NCI-H524 treated with DMSO at 0.1 percent for 48 hours (cell line): ENCODE measurements around the gene ANGPTL4.
A peak's percentile ranks its signal among the peaks of the same experiment; 100 is the strongest.
"Not testable (repeated sequence)": the region's sequence is repeated elsewhere in the genome, so short reads cannot be mapped to it uniquely, and the experiment has no call there.

ENCODE experiments used
- DNase-seq: peaks from one replicate; lab custom pipeline; 2025; lab: John Stamatoyannopoulos, UW

ANGPTL4 gene, protein sequence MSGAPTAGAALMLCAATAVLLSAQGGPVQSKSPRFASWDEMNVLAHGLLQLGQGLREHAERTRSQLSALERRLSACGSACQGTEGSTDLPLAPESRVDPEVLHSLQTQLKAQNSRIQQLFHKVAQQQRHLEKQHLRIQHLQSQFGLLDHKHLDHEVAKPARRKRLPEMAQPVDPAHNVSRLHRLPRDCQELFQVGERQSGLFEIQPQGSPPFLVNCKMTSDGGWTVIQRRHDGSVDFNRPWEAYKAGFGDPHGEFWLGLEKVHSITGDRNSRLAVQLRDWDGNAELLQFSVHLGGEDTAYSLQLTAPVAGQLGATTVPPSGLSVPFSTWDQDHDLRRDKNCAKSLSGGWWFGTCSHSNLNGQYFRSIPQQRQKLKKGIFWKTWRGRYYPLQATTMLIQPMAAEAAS

DNA sequence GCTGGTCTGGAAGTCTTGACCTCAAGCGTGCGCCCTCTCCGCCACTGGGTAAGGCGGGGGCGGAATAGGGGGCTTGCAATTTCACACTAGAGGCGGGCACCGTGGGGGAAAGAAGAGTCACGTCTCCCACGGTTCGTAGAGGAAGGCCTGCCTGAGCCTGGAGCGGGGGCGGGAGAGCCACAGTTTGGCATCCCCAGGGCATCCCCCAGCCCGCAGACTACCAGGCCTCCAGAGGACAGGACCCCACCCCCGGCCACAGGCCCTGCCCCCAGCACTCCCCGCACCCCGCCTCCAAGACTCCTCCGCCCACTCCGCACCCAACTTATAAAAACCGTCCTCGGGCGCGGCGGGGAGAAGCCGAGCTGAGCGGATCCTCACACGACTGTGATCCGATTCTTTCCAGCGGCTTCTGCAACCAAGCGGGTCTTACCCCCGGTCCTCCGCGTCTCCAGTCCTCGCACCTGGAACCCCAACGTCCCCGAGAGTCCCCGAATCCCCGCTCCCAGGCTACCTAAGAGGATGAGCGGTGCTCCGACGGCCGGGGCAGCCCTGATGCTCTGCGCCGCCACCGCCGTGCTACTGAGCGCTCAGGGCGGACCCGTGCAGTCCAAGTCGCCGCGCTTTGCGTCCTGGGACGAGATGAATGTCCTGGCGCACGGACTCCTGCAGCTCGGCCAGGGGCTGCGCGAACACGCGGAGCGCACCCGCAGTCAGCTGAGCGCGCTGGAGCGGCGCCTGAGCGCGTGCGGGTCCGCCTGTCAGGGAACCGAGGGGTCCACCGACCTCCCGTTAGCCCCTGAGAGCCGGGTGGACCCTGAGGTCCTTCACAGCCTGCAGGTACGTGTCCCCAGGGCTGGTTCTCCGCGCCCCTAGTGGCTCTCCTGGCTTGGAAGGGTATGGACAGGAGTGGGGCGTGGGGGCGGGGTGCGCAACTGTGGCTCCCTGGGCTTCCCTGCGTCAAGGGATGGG, at the start of gene ANGPTL4:
TSS of gene ANGPTL4 (plus strand) at position 353 of the 969 bp plus-strand sequence. CDS start at position 520, 167 bp downstream.
- DNase-seq, result no peak

DNA sequence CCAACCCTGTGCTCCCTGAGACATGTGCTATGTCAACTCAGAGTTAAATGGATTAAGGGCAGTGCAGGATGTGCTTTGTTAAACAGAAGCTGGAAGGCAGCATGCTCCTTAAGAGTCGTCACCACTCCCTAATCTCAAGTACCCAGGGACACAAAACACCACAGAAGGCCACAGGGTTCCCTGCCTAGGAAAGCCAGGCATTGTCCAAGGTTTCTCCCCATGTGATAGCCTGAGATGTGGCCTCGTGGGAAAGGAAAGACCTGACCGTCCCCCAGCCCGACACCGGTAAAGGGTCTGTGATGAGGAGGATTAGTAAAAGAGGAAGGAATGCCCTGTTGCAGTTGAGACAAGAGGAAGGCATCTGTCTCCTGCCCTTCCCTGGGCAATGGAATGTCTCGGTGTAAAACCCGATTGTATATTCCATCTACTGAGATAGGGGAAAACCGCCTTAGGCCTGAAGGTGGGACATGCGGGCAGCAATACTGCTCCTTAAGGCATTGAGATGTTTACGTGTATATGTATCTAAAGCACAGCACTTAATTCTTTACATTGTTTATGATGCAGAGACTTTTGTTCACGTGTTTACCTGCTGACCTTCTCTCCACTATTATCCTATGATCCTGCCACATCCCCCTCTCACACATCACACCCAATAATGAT, 48.8 kb upstream of the ANGPTL4 start:
- not testable (repeated sequence) for DNase-seq

DNA sequence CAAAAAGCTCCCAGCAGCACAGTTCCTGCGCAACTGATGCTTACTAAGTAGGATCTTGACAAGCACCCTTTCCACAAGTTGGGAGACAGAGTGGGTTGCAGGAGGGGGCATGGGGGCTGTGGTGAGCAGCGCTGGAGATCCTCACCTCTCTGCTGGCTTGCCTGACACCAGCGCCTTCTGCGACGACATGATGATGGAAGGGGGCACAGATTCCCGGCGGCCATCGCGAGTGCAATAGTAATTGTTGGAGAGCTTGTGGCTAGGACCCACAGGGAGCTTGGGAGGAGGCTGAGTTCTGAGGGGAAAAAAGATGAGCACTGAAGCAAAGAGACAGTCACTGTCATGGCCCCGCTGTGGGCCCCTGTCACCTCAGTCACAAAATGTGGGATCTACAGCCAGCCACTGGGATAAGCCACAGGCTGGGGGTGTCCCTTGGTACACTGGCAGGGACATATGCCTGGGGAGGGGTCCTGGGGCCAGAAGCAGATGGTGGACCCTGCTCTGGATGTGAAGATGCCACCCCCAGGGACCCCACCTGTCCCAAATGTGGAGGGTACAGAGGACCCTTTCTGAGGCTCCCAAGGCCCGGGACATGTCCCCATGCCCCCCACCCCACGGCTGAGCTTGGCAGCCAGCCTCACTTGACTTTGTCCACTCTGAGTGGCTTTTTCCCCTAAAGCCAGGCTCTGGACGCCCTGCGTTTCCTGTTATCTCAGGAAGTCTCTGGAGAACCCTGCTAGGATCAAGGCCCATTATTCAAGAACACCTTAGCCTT, 47.4 kb upstream of the ANGPTL4 start:
- no peak for DNase-seq

DNA sequence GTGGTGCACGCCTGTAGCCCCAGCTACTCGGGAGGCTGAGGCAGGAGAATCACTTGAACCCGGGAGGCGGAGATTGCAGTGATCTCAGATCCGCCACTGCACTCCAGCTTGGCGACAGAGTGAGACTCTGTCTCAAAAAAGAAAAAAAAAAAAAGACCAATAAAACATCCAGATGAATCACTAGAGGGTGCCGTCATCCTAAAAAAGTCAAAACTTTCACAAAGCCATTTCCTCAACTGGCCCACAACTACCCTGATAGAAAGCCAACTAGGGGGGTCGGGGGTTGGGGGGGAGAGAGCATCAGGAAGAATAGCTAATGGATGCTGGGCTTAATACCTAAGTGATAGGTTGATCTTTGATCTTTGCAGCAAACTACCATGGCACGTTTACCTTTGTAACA, 45.1 kb upstream of the ANGPTL4 start:
- DNase-seq, result not testable (repeated sequence)

DNA sequence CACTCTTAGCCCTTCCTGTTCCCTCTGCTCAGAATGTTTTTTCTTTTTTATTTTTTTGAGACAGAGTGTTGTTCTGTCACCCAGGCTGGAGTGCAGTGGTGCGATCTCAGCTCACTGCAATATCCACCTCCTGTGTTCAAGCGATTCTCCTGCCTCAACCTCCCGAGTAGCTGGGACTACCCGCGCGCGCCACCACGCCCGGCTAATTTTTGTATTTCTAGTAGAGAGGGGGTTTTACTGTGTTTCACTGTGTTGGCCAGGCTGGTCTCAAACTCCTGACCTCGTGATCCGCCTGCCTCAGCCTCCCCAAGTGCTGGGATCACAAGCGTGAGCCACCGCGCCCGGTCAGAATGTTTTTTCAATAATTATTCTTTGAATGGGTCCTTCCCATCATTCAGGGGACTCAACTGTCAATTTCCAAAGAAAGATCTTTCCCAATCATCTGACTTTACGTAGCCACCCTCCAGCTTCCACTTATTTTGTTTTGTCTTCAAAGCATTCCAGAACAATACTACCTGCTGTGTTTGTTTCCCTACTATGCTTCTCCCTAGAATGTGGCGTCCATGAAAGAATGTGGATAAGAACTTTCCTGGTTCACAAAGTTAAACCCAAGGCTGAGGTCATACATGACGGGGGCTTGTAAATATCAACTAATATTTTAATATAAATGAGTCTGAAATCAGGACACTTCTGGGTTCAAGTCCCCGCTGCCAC, 44.0 kb upstream of the ANGPTL4 start:
- no peak for DNase-seq

DNA sequence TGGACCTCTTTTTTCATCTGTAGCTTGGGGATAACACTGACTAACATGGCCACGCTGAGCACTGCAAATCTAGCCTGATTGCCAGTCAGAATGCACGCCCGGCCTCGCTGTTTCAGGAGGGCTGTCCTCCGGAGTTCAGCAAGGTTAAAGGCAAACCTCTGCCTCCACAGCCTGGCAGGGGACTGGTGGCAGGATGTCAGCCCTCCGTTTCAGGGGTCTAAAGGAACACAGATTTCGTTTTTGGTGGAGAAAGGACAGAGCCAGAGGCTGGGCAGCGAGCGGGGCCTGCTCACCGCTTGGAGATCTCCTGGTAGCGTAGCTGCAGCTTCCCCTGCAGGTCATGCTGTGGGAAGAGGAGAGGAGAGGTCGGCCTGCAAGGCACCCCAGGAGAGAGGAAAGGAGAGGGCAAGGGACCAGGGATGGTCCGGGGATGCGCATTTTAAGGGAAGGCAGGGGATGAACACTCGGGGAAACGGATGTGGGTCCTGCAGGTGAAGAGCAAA, 43.3 kb upstream of the ANGPTL4 start:
- no peak for DNase-seq

DNA sequence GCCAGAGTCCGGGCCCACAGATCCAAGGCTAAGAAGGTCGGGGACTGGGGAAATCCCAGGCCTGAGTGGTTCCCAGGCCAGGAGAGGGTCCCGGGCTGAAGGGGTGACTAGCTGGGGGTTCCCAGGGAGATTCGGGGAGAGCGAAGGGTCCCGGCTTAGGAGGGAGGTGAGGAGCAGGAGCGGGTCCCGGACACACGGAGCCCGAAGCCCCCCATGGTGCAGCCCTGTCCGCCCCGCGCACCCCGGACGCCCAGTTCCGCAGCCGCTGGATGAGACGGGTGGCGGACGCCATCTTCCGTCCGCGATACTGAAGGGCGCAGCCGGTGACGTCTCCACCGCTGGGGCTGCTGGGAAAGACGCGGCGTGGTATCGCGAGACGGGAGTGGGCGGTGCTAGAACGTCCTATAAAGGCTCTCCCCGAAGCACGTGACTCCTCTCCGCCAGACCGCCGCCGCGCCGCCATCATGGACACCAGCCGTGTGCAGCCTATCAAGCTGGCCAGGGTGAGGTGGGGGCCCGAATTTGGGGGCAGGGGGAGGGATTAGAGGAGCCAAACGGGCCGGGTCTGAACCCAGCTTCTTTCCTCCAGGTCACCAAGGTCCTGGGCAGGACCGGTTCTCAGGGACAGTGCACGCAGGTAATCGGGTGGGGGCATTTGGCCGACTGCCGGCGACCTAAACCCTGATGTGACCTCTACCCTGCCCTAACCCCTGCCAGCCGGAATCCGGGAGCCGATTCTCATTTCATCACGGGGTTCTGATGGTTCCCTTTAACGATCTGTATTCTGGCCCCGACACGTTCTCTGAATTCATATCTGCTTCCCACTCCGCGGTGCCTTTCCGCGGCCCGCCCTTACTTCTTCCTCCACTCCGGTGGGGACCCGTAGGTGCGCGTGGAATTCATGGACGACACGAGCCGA, 42.6 kb upstream of the ANGPTL4 start, which contains the start of the genes NDUFA7 and RPS28:
TSS of gene NDUFA7 (minus strand) at position 309 of the 919 bp plus-strand sequence. CDS start at position 292, 17 bp downstream.
TSS of gene RPS28 (plus strand) at position 430 of the 919 bp plus-strand sequence. CDS start at position 465, 35 bp downstream.
- peak; percentile 70 for DNase-seq

DNA sequence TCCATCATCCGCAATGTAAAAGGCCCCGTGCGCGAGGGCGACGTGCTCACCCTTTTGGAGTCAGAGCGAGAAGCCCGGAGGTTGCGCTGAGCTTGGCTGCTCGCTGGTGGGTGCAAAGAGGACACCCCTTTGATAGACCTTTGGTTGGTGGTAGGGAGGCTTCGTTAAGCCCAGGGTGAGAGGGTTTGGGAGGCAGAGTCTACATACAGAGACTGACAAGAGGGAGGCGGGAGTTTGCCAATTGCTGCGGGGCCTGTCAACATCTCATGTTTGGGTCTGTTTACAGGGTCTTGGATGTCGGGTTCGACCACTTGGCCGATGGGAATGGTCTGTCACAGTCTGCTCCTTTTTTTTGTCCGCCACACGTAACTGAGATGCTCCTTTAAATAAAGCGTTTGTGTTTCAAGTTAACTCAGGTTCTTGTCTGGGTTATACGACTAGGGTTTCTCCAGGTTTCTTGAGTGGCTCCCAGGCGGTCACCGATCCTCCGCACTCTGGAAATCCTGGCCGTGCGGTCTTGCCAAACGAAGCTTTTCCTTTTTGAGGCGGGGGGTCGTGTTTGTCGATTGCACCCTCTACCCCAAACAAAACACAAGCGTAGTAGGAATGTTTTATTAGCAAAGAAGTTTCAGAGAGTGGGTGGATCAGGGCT, 41.8 kb upstream of the ANGPTL4 start:
- no peak for DNase-seq

DNA sequence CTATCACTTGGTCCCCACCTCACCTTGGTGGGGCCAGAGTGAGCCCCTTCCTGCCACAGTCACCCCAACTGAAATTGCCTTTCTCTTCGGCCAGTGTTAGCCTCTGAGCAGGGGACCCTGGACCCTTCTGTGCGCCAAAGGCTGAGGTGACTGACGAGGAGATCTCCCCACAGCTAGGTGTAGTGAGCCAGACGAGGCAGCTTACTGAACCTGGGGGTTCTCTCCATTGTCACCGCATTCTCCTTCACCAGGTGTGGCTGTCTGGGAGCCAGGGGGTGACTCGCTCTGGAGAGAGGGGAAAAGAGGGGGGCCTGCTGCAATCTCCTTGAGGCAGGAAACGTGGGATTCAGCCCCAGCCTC, 41.3 kb upstream of the ANGPTL4 start:
- no peak for DNase-seq

DNA sequence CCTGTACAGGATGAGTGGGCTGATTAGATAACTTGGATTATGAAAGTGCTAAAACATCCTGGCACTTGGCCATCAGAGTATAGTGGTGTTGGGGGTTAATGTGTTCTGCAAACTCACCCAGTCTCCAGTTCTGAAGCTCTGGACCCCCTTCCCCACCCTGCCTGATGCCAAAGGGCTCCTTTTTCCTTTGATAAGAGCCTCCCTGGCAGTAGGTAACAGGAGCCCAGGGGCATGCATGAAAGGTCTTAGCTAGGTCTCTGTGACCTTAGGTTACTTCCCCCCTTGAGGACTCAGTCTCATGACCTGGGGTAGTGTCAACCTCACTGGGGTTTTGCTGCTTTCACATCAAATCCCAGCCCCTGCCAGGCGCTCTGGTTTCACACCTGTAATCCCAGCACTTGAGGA, 40.2 kb upstream of the ANGPTL4 start:
- no peak for DNase-seq

DNA sequence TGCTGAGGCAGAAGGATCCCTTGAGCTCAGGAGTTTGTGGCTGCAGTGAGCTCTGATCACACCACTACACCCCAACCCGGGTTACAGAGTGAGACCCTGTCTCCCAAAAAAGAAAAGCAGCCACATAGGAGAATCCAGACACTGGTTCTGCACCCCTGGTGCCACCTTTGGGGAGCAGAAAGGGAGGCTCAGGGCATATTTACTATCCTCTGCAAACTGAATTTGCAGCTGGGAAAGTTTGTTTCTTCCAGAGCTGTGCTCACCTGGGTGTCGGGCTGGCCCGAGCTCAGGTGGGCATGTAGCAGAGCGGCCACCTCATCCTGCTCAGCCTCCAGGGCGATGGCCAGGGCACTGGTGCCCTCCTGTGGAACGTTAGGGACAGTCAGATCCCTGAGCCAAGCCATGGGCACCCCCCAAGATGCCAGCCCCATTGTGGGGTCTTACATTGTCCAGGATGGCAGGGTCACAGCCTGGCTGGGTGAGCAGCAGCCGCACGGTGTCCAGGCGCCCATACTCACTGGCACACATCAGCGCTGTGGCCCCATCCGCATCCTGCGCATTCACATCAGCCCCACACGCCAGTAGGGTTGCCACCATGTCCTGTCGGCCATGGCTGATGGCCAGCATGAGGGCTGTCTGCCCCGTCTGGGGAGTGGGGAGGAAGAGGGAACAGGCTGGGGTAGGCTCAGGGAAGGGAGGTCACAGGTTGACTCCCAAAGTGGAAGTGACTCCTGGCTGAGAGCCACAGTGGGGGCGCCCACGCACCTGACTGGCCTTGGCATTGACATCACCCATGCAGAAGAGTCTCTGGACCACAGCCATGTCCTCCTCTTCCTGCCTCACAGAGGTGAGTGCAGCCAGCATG, 39.5 kb upstream of the ANGPTL4 start:
- no peak for DNase-seq

DNA sequence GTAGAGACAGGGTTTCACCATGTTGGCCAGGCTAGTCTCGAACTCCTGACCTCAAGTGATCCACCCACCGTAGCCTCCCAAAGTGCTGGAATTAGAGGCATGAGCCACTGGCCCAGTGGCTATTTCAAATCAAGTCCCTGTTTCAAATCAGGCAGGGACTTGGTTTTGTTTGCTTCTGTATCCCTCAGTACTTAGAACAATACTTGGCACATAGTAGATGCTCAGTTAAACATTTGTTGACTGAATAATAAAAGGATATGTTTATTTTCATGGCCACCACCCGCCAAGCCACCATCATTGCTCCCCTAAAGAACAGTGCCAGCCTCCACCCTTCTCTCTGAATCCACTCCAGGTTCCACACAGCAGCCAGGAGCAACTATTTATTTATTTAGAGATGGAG, 38.5 kb upstream of the ANGPTL4 start:
- DNase-seq, result no peak

DNA sequence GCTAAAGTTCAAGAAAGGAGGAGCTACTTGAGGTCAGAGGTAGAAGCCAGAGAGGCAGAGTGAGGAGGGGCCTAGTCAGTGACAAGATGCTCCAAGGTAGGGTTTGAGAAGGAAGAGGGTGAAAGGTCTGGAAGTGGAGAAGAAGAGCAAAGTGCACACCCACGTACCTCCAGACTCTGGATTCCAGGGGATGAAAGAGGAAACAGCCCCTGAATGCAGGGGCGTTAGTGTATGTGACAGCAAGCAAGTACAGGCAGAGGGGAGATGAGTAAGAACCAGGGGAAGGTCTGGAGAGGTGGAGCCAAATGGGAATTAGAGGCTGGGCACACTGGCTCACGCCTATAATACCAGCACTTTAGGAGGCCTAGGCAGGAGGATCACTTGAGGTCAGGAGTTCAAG, 34.0 kb upstream of the ANGPTL4 start:
- DNase-seq, result no peak

DNA sequence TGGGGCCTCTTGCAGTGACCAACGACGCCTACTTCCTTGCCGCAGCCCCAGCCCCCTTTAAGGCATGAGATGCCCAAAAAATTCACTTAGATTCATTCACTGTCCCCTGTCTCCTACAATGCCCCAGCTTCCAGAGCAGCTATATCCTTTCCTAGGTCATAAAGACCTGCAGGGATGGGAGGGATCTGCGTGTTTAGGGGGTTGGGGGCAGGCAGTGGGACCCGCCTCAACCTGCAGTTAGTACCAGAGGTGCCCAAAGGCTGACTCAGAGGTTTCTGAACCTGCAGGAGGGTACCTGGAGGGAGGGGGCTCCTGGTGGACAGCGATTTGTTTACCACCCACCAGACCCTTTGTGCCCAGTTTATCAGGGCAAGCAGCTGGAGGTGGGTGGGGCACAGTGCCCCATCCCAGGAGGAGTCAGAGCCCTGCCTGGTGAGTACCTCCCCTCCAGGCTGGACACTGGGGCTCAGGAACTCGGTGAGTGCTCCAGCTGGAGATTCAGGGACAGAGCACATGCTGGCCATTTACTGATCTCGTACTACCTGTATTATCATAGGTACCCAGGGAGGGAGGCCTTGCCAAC, 32.6 kb upstream of the ANGPTL4 start:
- DNase-seq, result no peak

DNA sequence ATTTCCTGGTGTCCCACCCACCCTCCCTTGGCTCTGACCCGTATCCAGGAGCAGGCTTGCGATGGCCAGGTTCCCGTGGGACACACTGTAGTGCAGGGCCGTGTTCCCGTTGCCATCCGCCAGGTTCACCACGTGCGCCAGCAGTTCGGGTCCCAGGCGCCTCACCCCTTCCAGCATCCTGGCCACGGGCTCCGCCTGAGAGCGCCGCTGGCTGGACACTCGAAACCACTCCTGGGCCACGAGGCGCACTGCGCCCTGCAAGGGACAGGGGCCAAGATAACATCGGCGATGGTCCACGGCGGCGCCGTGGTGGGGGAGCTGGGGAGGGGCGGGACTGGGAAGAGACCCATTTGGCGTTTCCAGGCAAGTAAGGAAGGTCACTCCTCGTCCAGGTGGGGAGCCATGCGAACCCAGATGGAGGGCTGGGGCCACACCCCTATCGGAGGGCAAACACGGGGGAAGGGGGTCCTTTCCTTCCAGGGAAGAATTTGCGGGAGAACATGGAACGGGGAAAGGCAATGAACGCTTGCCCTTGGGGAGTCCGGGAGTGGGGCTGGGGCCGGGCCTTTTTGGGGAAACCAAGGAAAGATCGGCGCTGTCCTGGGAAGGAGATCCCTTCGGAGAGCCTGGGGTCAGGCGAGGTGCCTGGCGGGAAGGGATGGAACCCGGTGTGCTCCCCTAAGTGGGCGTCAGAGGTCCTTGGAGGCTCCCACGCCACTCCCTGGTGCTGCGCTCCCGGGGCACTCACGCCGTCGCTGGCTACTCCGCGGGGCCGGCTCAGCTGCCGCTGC, 30.8 kb upstream of the ANGPTL4 start:
- no peak for DNase-seq

DNA sequence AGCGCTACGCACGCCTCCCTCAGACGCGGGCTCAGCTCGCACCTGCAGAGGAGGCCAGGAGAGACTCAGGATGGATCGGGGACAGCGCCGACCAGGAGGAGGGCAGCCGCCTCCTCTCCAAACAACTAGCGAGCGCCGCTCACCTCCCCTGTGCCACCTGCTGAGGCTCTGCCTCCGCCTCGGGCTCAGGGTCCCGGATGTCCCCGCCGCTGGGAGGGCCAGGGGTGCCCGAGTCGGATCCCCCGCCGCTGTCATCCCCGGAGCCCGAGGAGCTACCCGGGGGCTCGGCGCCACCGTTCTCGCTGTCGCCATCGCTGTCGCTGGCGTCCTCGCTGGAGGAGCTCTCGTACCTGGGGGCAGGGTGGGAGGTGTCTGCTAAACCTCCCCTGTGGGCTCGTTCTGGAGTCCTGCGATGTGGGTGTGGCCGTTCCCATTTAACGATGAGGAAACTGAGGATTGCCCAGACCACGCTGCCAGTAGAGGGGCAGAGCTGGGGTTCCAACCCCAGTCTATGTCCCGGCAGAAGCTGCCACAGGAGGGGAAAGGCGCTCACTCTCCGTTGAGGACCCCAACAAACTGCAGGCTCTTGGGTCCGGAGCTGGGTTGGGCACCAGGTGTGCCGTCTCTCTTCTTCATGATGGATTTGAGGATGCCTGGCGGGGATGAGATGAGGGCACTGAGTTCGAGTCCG, 30.0 kb upstream of the ANGPTL4 start:
- DNase-seq, result no peak
